ENCODE results near the gene FHIT. TPM values are rescaled to one million over a fixed set of nuclear protein-coding genes. Genes with fewer than 3 reads are reported as not detected.

FHIT gene
- total and polyA plus RNA-seq, 10 of the 15 experiments (the other 5 are each of a cell fraction or from before 2014, with no cell fraction given) = 4.2 to 14.9 (median 9.4) TPM

DNA sequence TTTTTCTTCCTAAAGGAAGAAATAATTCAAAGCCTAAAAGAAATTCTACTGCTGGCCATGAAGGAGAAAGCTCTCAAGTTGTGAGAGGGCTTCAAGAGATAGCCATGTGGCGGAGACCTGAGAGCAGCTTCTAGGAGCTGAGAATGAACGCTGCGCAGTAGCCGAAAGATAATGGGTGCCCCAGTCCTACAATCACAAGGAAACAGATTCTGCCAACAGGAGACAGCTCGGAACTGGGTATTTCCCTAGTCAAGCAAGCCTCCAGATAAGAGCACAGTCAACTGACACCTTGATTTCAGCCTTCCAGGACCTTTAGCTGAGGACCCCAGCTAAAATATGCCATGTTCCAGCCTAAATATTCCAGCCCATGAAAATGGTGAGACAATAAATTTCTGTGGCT, 824.1 kb downstream of the FHIT start (continued):
- TF ChIP-seq, protein P1, sequence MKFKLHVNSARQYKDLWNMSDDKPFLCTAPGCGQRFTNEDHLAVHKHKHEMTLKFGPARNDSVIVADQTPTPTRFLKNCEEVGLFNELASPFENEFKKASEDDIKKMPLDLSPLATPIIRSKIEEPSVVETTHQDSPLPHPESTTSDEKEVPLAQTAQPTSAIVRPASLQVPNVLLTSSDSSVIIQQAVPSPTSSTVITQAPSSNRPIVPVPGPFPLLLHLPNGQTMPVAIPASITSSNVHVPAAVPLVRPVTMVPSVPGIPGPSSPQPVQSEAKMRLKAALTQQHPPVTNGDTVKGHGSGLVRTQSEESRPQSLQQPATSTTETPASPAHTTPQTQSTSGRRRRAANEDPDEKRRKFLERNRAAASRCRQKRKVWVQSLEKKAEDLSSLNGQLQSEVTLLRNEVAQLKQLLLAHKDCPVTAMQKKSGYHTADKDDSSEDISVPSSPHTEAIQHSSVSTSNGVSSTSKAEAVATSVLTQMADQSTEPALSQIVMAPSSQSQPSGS (IDR thresholded peaks at IDR 0.05; ENCODE audit: low read length) = no peak
- no peak for TF ChIP-seq NFYA (IDR thresholded peaks at IDR 0.05; ENCODE audit: borderline replicate concordance, low read depth, low read length)
- no peak for TF ChIP-seq IKZF2 (IDR thresholded peaks at IDR 0.05)
- no peak for TF ChIP-seq ASH2L (IDR thresholded peaks at IDR 0.05; ENCODE audit: borderline replicate concordance, low read depth)
- TF ChIP-seq TCF12 (IDR thresholded peaks at IDR 0.05; ENCODE audit: low read depth, low read length) = no peak
- no peak for TF ChIP-seq RBBP5 (conservative IDR thresholded peaks at IDR 0.05)
- no peak for TF ChIP-seq NFXL1 (IDR thresholded peaks at IDR 0.05; ENCODE audit: borderline replicate concordance)
- no peak for TF ChIP-seq ETV6 (conservative IDR thresholded peaks at IDR 0.05 in 1 of 2, IDR thresholded peaks at IDR 0.05 in 1 of 2; ENCODE audit: borderline replicate concordance in 1 of 2, low read depth in 1 of 2)
- TF ChIP-seq TCF3 (IDR thresholded peaks at IDR 0.05; ENCODE audit: borderline replicate concordance, insufficient read depth, low read depth, low read length) = no peak
- TF ChIP-seq BMI1 (IDR thresholded peaks at IDR 0.05; ENCODE audit: borderline replicate concordance) = no peak
- no peak for TF ChIP-seq WRNIP1 (IDR thresholded peaks at IDR 0.05; ENCODE audit: borderline replicate concordance, low read depth, low read length)
- TF ChIP-seq EP300 (IDR thresholded peaks at IDR 0.05; ENCODE audit: borderline replicate concordance in 1 of 2, control insufficient read depth in 1 of 2, low read depth in 2 of 2, low read length in 2 of 2) = no peak

DNA sequence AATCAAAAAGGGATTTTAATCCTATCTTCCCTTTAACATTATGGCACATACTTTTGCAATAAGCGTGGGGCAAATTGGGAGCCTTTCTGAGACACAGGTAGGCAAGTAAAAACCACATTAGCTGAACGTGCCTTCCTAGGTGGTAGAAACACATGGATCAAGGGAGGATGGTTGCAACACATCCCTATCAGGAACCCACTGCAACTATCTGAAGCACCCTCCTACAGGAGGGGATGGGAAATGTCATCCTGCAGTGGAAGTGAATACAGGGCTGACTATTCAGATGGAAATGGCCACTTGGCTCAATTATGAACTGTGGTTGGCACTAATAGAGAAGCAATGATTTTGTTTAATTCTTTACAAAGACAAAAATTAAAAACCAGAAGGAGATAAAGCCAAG, 826.3 kb downstream of the FHIT start:
- intact Hi-C loops (cut with micrococcal nuclease; ENCODE audit: unreplicated experiment) = no loop called here
- DNase-seq (ENCODE audit: low read depth, low spot score) (no peak), ATAC-seq (no peak), FAIRE-seq (no peak)
- 40% methylated on average over 2 of the region's 2 CpGs for WGBS (ENCODE audit: insufficient coverage, insufficient replicate concordance, low lambda C conversion rate, missing lambda C conversion rate)
- no peaks in the 10 kb centered on the region for H3K79me2 ChIP-seq (ENCODE audit: control insufficient read depth, insufficient read depth, low read length)
- ChIA-PET RAD21 (ENCODE audit: unreplicated experiment) (interaction anchor here (0.9 kb wide), 1 partner anchor 522 kb away, joined by 3 read pairs; no protein-coding TSS in a partner anchor), POLR2A (no interaction called here), CTCF (no interaction called here), SMC1A (ENCODE audit: uncharacterized antibody, unreplicated experiment) (no interaction called here)
- TF ChIP-seq YY1 (IDR thresholded peaks at IDR 0.05; ENCODE audit: low read depth, low read length) (no peak), RAD21 (IDR thresholded peaks at IDR 0.05; ENCODE audit: insufficient read depth, low read depth, low read length) (no peak), CHD2 (IDR thresholded peaks at IDR 0.05; ENCODE audit: borderline replicate concordance, low read depth, low read length) (no peak), SMAD1 (IDR thresholded peaks at IDR 0.05; ENCODE audit: low read depth, partially characterized antibody) (no peak), FOXM1 (IDR thresholded peaks at IDR 0.05; ENCODE audit: low read depth, low read length) (no peak), ASH2L (IDR thresholded peaks at IDR 0.05; ENCODE audit: borderline replicate concordance, low read depth) (no peak)
- TF ChIP-seq, protein P2, sequence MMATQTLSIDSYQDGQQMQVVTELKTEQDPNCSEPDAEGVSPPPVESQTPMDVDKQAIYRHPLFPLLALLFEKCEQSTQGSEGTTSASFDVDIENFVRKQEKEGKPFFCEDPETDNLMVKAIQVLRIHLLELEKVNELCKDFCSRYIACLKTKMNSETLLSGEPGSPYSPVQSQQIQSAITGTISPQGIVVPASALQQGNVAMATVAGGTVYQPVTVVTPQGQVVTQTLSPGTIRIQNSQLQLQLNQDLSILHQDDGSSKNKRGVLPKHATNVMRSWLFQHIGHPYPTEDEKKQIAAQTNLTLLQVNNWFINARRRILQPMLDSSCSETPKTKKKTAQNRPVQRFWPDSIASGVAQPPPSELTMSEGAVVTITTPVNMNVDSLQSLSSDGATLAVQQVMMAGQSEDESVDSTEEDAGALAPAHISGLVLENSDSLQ (IDR thresholded peaks at IDR 0.05) = no peak
- TF ChIP-seq, protein P3, sequence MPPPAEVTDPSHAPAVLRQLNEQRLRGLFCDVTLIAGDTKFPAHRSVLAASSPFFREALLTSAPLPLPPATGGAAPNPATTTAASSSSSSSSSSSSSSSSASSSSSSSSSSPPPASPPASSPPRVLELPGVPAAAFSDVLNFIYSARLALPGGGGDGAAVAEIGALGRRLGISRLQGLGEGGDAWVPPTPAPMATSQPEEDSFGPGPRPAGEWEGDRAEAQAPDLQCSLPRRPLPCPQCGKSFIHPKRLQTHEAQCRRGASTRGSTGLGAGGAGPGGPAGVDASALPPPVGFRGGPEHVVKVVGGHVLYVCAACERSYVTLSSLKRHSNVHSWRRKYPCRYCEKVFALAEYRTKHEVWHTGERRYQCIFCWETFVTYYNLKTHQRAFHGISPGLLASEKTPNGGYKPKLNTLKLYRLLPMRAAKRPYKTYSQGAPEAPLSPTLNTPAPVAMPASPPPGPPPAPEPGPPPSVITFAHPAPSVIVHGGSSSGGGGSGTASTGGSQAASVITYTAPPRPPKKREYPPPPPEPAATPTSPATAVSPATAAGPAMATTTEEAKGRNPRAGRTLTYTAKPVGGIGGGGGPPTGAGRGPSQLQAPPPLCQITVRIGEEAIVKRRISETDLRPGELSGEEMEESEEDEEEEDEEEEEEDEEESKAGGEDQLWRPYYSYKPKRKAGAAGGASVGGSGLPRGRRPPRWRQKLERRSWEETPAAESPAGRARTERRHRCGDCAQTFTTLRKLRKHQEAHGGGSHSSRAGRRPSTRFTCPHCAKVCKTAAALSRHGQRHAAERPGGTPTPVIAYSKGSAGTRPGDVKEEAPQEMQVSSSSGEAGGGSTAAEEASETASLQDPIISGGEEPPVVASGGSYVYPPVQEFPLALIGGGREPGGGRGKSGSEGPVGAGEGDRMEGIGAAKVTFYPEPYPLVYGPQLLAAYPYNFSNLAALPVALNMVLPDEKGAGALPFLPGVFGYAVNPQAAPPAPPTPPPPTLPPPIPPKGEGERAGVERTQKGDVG (CRISPR knock-in tag; IDR thresholded peaks at IDR 0.05) = no peak
- no peak overlapping the region for H3K27ac ChIP-seq (ENCODE audit: control insufficient read depth, insufficient read depth)
- no peaks in the 10 kb centered on the region for H3K9me3 ChIP-seq (replicated peaks; ENCODE audit: control insufficient read depth, insufficient read depth, low read length)
- H3K36me3 ChIP-seq (ENCODE audit: control insufficient read depth in 2 of 2, insufficient read depth in 2 of 2, low read length in 1 of 2) = no peaks in the 10 kb centered on the region
- no peak overlapping the region for H3K4me3 ChIP-seq
- no peak overlapping the region for H2AFZ ChIP-seq (ENCODE audit: control insufficient read depth, low read depth, low read length)
- no TSS peak for BruUV-seq (replicated peaks)
- no peak overlapping the region for H3K4me2 ChIP-seq (ENCODE audit: control insufficient read depth, insufficient read depth)
- no peaks in the 10 kb centered on the region for H3K27me3 ChIP-seq (replicated peaks in 1 of 2; ENCODE audit: control insufficient read depth in 2 of 2, insufficient read depth in 2 of 2, low read length in 1 of 2)
- in situ Hi-C loops (cut with MboI) = no loop called here
- no peaks in the 10 kb centered on the region for H3K4me1 ChIP-seq (ENCODE audit: control insufficient read depth, insufficient read depth, low read length)
- H3K9ac ChIP-seq (ENCODE audit: control insufficient read depth, insufficient read depth, low read length) = no peak overlapping the region
- H4K20me1 ChIP-seq (ENCODE audit: control insufficient read depth, insufficient read depth) = no peaks in the 10 kb centered on the region
